GM12878 (cell line): ENCODE measurements around the gene UNC5CL. TPM values are rescaled to one million over a fixed set of nuclear protein-coding genes. Genes with fewer than 3 reads are reported as not detected.
A peak's percentile ranks its signal among the peaks of the same experiment; 100 is the strongest.

Source experiments
- ATAC-seq: fragments of 200-7000 bp; cut with Tn5 transposase; 3 replicates; pipeline ENCODE4 v1.9.1; 2020; ENCODE audit warnings: mild to moderate bottlenecking, moderate library complexity
- BruUV-seq: library from RNA; stranded (reverse); fragments of 400-500 nt; replicated peaks from 2 replicates; lab custom pipeline; 2021; lab: Mats Ljungman, UMichigan
- CTCF ChIA-PET: fragments of 300-600 bp; sonication (Branson Sonifier 250); formaldehyde crosslinking; extraction: SDS; loops from one replicate; lab custom pipeline; 2021; ENCODE audit warnings: inconsistent platforms; lab: Yijun Ruan, JAX
- POLR2A ChIA-PET: fragments of 350-600 bp; formaldehyde crosslinking; extraction: SDS; loops from one replicate; lab custom pipeline; 2021; ENCODE audit warnings: inconsistent platforms; lab: Charles Lee
- RAD21 ChIA-PET: fragments of 300-600 bp; sonication (Branson Sonifier 250); formaldehyde crosslinking; loops from one replicate; lab custom pipeline; 2023; ENCODE audit warnings: antibody characterized with exemption; ENCODE audit not compliant: unreplicated experiment; lab: Charles Lee
- SMC1A ChIA-PET: fragments of 300-600 bp; sonication (Branson Sonifier 250); formaldehyde crosslinking; loops from one replicate; lab custom pipeline; 2023; ENCODE audit not compliant: unreplicated experiment, uncharacterized antibody; lab: Charles Lee
- DNase-seq: peaks from one replicate; pipeline ENCODE4 v3.0.0-alpha.2; 2011; ENCODE audit warnings: low read depth, low spot score
- FAIRE-seq: peaks from 3 replicates; lab custom pipeline; 2011; peaks lifted over from hg19 to GRCh38; lab: Jason Lieb, UNC
- H2AFZ ChIP-seq: 2 replicates; pipeline ENCODE4 v1.6.0; 2011; ENCODE audit warnings: low read depth, low read length, control low read depth; ENCODE audit not compliant: control insufficient read depth
- H3K27ac ChIP-seq: 2 replicates; pipeline ENCODE4 v1.5.1; 2011; ENCODE audit warnings: control low read depth; ENCODE audit not compliant: control insufficient read depth, insufficient read depth
- H3K27me3 ChIP-seq, 2 experiments: replicated peaks in 1 of 2; 2 replicates each; pipeline versions ENCODE4 v1.6.0 to v1.6.1; 2011; ENCODE audit warnings: low read length in 1 of 2; ENCODE audit not compliant: control insufficient read depth in 2 of 2, insufficient read depth in 2 of 2
- H3K36me3 ChIP-seq, 2 experiments: 2 replicates each; pipeline ENCODE4 v1.5.1; 2011; ENCODE audit warnings: low read length in 1 of 2; ENCODE audit not compliant: control insufficient read depth in 2 of 2, insufficient read depth in 2 of 2
- H3K4me1 ChIP-seq: 2 replicates; pipeline ENCODE4 v1.6.1; 2011; ENCODE audit warnings: mild to moderate bottlenecking, low read length, moderate library complexity, mixed read lengths; ENCODE audit not compliant: control insufficient read depth, insufficient read depth
- H3K4me2 ChIP-seq: 2 replicates; pipeline ENCODE4 v1.6.0; 2011; ENCODE audit warnings: control low read depth; ENCODE audit not compliant: control insufficient read depth, insufficient read depth
- H3K4me3 ChIP-seq: fragments of 200-600 bp; sonication (generic); 2 replicates; pipeline ENCODE4 v1.5.1; 2016
- H3K79me2 ChIP-seq: 2 replicates; pipeline ENCODE4 v1.6.0; 2011; ENCODE audit warnings: low read length; ENCODE audit not compliant: control insufficient read depth, insufficient read depth
- H3K9ac ChIP-seq: 2 replicates; pipeline ENCODE4 v1.8.0; 2011; ENCODE audit warnings: low read length, control low read depth, mixed read lengths; ENCODE audit not compliant: control insufficient read depth, insufficient read depth
- H3K9me3 ChIP-seq: replicated peaks from 3 replicates; pipeline ENCODE4 v1.5.1; 2011; ENCODE audit warnings: mild to moderate bottlenecking, low read length; ENCODE audit not compliant: control insufficient read depth, insufficient read depth
- H4K20me1 ChIP-seq: 2 replicates; pipeline ENCODE4 v1.6.0; 2011; ENCODE audit not compliant: control insufficient read depth, insufficient read depth
- CEBPZ ChIP-seq: fragments of 150-350 bp; IDR thresholded peaks from 2 replicates; pipeline ENCODE4 v1.6.1; 2016; ENCODE audit warnings: low read depth, low read length
- GATAD2B ChIP-seq: fragments of 450-650 bp; conservative IDR thresholded peaks from 2 replicates; pipeline ENCODE4 v1.6.1; 2017; ENCODE audit warnings: low read depth, mild to moderate bottlenecking, moderate library complexity
- MXI1 ChIP-seq: fragments of 150-350 bp; IDR thresholded peaks from 2 replicates; pipeline ENCODE4 v1.6.1; 2011; ENCODE audit warnings: low read depth, mild to moderate bottlenecking, inconsistent platforms, low read length, improper control_type of control experiment
- NR2C2 ChIP-seq: IDR thresholded peaks from 2 replicates; pipeline ENCODE4 v1.6.1; 2011; ENCODE audit warnings: borderline replicate concordance, low read depth; ENCODE audit not compliant: control insufficient read depth, insufficient read length
- RCOR1 ChIP-seq: conservative IDR thresholded peaks from 2 replicates; pipeline ENCODE4 v1.6.1; 2012; ENCODE audit warnings: low read depth, low read length, improper control_type of control experiment
- SMARCA5 ChIP-seq: fragments of 450-650 bp; IDR thresholded peaks from 2 replicates; pipeline ENCODE4 v1.6.1; 2017; ENCODE audit warnings: mild to moderate bottlenecking
- STAT1 ChIP-seq: fragments of 450-650 bp; conservative IDR thresholded peaks from 2 replicates; pipeline ENCODE4 v1.6.1; 2014; ENCODE audit warnings: antibody characterized with exemption, mild to moderate bottlenecking
- SUPT20H ChIP-seq: IDR thresholded peaks from 2 replicates; pipeline ENCODE4 v1.6.1; 2011; ENCODE audit warnings: low read depth, mild to moderate bottlenecking, low read length, moderate library complexity, borderline replicate concordance; ENCODE audit not compliant: control insufficient read depth
- SUZ12 ChIP-seq: fragments of 200-600 bp; sonication (generic); IDR thresholded peaks from one replicate; pipeline ENCODE4 v1.6.1; 2018; ENCODE audit warnings: antibody characterized with exemption, mild to moderate bottlenecking; ENCODE audit not compliant: unreplicated experiment
- TAF1 ChIP-seq: IDR thresholded peaks from 2 replicates; pipeline ENCODE4 v1.6.1; 2011; ENCODE audit warnings: mild to moderate bottlenecking, low read depth, low read length, borderline replicate concordance
- TBL1XR1 ChIP-seq: IDR thresholded peaks from 2 replicates; pipeline ENCODE4 v1.6.1; 2012; ENCODE audit warnings: low read depth, low read length, improper control_type of control experiment
- ZNF384 ChIP-seq: IDR thresholded peaks from 2 replicates; pipeline ENCODE4 v1.6.1; 2012; ENCODE audit warnings: low read depth, mild to moderate bottlenecking, low read length, improper control_type of control experiment, borderline replicate concordance
- WGBS: methylation state at CpG from one replicate; pipeline ENCODE4 v1.1.6; 2016; ENCODE audit warnings: low lambda C conversion rate; ENCODE audit not compliant: insufficient replicate concordance, insufficient coverage; ENCODE audit errors: missing lambda C conversion rate; 5-methylcytosine and 5-hydroxymethylcytosine counted together
- in situ Hi-C: fragments of 300-500 bp; cut with MboI; formaldehyde crosslinking; loops from 9 replicates; pipeline ENCODE4 v1.14.3; 2018; ENCODE audit warnings: mixed read lengths
- intact Hi-C: fragments of 100-400 bp; cut with micrococcal nuclease; formaldehyde crosslinking; loops from one replicate; pipeline ENCODE4 v1.14.2; 2022; ENCODE audit not compliant: unreplicated experiment
- polyA plus RNA-seq, 11 experiments: library from polyadenylated mRNA; depleted of rRNA in 4 of 11; unstranded in 6 of 11; stranded (reverse) in 5 of 11; fragments of >200 nt; fragmentation: Nextera tagmentation in 4 of 11; fragmentation: Illumina TruSeq in 1 of 11; extraction: Ambion mirVana in 4 of 11; extraction: Trizol in 1 of 11; gene quantifications; 1 replicate in 1 of 11; 2 replicates in 10 of 11; pipeline versions ENCODE4 v1.2.1 to v1.2.3, GENCODE V29; 2011 to 2016; ENCODE audit warnings: inconsistent platforms in 2 of 11, missing spikeins in 2 of 11, low read depth in 1 of 11
- total RNA-seq, 4 experiments: library from RNA; depleted of rRNA in 3 of 4; stranded (reverse); fragments of >200 nt in 3 of 4; fragmentation: Illumina TruSeq in 1 of 4; extraction: Trizol in 1 of 4; gene quantifications; 2 replicates each; pipeline versions ENCODE4 v1.2.1 to v1.2.3, GENCODE V29; 2013 to 2021
- TF ChIP-seq, protein P1 (sequence below): IDR thresholded peaks from 2 replicates; pipeline ENCODE4 v1.6.1; 2011; ENCODE audit warnings: borderline replicate concordance, low read depth, mild to moderate bottlenecking, moderate library complexity, low read length; ENCODE audit not compliant: insufficient read depth, poor library complexity, severe bottlenecking
- TF ChIP-seq, protein P2 (sequence below): fragments of 450-650 bp; IDR thresholded peaks from 2 replicates; pipeline ENCODE4 v1.6.1; 2017; ENCODE audit warnings: mild to moderate bottlenecking
- TF ChIP-seq, protein P3 (sequence below): IDR thresholded peaks from 2 replicates; pipeline ENCODE4 v1.6.1; 2012; ENCODE audit warnings: low read depth, low read length, improper control_type of control experiment

The UNC5CL gene
- total and polyA plus RNA-seq, 10 of the 15 experiments (the other 5 are each of a cell fraction or from before 2014, with no cell fraction given) = 0.11 to 1.2 (median 0.46) TPM; not detected in 1

DNA sequence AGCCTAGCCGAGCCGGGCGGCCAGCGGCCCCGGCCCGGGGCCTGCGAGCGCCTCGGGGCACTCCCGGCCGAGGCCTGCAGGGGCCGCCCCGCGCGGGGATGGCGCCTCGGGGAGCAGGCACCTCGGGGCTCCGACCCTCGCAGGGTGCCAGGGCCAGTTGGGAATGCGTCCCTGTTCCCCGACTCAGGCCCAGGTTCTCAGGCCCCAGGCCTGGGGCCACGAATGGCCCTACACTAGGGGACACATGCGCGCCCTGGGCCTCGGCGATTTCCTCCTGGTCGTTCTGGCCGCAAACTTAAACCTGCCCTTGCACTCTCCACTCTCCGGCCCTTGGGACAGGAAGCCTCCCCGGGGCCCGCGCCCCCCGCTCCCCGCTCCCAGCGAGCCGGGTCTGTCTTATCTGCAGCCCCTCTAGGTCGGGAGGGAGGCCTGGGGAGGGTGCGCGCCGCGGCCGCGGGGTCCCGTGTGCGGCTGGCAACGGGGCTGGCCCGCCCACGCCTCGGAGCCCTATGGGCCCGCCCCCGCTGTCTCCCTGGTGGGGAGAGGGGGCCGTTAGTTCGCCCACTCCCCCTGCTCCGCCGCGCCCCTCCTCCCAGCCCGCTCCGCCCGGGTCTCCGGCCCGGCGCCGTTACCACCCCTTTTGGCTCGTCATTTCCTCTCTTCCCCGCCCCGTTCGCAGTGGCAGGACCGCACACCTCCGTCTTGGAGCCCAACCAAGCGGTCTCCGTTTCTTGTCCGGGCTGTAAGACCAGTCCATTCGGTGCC is 34.4 kb upstream of the UNC5CL start:
- in situ Hi-C loops = no loop called here
- Histone ChIP-seq H2AFZ (peak overlapping the region; percentile 46), H3K79me2 (peaks cover 65% of the 10 kb centered on the region), H3K4me3 (peak overlapping the region; percentile 88), H4K20me1 (no peaks in the 10 kb centered on the region), H3K27me3 (no peaks in the 10 kb centered on the region), H3K36me3 (peaks cover 0 to 3% of the 10 kb centered on the region in 2 experiments; a peak in 2 of 4 replicates), H3K9me3 (no peaks in the 10 kb centered on the region), H3K9ac (peak overlapping the region; percentile 94), H3K4me1 (peaks cover 7% of the 10 kb centered on the region; the same call in 1 of the 2 replicates), H3K4me2 (peak overlapping the region; percentile 78), H3K27ac (peak overlapping the region; percentile 99)
- WGBS = 2% methylated on average over 47 of the region's 74 CpGs
- ATAC-seq = peak; percentile 46
- DNase-seq = peak; percentile 31
- peak; percentile 59 for FAIRE-seq
- ChIA-PET POLR2A (interaction anchor here (1.0 to 1.5 kb wide), 2 partner anchors 127 to 261 kb away, joined by 3 to 5 read pairs; partner anchors contain the start of gene TREML2), RAD21 (interaction anchor here (0.6 to 1.2 kb wide), 4 partner anchors 10 to 1845 kb away, joined by 3 to 7 read pairs (median 4); partner anchors contain the start of gene KCNK5), SMC1A (interaction anchor here (1.0 kb wide), 1 partner anchor 109 kb away, joined by 3 read pairs; no protein-coding TSS in a partner anchor), CTCF (interaction anchor here (1.0 to 6.5 kb wide), 4 partner anchors 36 to 247 kb away, joined by 3 to 62 read pairs (median 6); partner anchors contain the start of gene UNC5CL)
- intact Hi-C loops = loop anchor here (10.0 kb wide), 1 partner anchor 661 kb away; the partner anchor contains the start of gene TFEB
- no TSS peak for BruUV-seq
- TF ChIP-seq, protein P1, sequence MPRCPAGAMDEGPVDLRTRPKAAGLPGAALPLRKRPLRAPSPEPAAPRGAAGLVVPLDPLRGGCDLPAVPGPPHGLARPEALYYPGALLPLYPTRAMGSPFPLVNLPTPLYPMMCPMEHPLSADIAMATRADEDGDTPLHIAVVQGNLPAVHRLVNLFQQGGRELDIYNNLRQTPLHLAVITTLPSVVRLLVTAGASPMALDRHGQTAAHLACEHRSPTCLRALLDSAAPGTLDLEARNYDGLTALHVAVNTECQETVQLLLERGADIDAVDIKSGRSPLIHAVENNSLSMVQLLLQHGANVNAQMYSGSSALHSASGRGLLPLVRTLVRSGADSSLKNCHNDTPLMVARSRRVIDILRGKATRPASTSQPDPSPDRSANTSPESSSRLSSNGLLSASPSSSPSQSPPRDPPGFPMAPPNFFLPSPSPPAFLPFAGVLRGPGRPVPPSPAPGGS = no peak
- TF ChIP-seq SUPT20H = no peak
- TF ChIP-seq TAF1 = peak; percentile 91
- peak; percentile 95 for TF ChIP-seq SMARCA5
- no peak for TF ChIP-seq RCOR1
- TF ChIP-seq, protein P2, sequence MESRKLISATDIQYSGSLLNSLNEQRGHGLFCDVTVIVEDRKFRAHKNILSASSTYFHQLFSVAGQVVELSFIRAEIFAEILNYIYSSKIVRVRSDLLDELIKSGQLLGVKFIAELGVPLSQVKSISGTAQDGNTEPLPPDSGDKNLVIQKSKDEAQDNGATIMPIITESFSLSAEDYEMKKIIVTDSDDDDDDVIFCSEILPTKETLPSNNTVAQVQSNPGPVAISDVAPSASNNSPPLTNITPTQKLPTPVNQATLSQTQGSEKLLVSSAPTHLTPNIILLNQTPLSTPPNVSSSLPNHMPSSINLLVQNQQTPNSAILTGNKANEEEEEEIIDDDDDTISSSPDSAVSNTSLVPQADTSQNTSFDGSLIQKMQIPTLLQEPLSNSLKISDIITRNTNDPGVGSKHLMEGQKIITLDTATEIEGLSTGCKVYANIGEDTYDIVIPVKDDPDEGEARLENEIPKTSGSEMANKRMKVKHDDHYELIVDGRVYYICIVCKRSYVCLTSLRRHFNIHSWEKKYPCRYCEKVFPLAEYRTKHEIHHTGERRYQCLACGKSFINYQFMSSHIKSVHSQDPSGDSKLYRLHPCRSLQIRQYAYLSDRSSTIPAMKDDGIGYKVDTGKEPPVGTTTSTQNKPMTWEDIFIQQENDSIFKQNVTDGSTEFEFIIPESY = no peak
- TF ChIP-seq ZNF384 = no peak
- no peak for TF ChIP-seq STAT1
- no peak for TF ChIP-seq CEBPZ
- no peak for TF ChIP-seq SUZ12
- TF ChIP-seq NR2C2 = no peak
- TF ChIP-seq, protein P3, sequence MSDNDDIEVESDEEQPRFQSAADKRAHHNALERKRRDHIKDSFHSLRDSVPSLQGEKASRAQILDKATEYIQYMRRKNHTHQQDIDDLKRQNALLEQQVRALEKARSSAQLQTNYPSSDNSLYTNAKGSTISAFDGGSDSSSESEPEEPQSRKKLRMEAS = no peak; the same call in 1 of the 2 replicates
- TF ChIP-seq TBL1XR1 = 0 out of 2 replicates have a peak, but pooled peaks have one; percentile 2
- no peak; the same call in 1 of the 2 replicates for TF ChIP-seq MXI1
- peak; percentile 95 for TF ChIP-seq GATAD2B
